ENCODE measurements around the gene KRT1.

KRT1 gene

DNA sequence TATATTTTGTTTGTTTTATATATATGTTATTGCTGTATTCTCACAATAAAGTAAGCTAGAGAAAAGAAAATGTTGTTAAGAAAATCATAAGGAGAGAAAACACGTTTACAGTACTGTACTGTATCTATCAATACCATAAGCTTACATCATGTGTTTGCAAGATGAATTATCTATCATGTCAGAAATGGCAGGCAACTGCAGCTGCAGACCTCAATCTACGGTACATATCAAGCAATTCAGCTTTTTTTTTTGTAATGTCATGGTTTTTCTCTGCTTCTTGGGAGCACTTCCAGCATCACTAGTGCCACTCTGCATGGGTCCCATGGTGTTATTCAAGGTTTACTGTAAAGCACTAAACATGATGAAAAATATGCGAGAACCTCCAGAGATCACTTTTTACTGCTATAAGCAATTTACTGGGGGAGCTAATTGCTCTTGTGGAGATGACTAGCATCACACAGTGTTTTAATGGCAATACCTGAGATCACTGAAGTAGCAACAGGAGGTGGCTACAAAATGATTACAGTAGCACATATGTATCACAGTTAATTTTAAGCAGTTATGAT lies 19.2 kb downstream of the KRT1 start:
- DNase-seq (ENCODE audit: low read depth) = no peak
- TF ChIP-seq, protein P1, sequence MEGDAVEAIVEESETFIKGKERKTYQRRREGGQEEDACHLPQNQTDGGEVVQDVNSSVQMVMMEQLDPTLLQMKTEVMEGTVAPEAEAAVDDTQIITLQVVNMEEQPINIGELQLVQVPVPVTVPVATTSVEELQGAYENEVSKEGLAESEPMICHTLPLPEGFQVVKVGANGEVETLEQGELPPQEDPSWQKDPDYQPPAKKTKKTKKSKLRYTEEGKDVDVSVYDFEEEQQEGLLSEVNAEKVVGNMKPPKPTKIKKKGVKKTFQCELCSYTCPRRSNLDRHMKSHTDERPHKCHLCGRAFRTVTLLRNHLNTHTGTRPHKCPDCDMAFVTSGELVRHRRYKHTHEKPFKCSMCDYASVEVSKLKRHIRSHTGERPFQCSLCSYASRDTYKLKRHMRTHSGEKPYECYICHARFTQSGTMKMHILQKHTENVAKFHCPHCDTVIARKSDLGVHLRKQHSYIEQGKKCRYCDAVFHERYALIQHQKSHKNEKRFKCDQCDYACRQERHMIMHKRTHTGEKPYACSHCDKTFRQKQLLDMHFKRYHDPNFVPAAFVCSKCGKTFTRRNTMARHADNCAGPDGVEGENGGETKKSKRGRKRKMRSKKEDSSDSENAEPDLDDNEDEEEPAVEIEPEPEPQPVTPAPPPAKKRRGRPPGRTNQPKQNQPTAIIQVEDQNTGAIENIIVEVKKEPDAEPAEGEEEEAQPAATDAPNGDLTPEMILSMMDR (conservative IDR thresholded peaks at IDR 0.05; ENCODE audit: control insufficient read depth, insufficient read depth, low read depth, low read length) = no peak
- no peak overlapping the region for H3K4me3 ChIP-seq (ENCODE audit: control insufficient read depth, low read depth, low read length)

DNA sequence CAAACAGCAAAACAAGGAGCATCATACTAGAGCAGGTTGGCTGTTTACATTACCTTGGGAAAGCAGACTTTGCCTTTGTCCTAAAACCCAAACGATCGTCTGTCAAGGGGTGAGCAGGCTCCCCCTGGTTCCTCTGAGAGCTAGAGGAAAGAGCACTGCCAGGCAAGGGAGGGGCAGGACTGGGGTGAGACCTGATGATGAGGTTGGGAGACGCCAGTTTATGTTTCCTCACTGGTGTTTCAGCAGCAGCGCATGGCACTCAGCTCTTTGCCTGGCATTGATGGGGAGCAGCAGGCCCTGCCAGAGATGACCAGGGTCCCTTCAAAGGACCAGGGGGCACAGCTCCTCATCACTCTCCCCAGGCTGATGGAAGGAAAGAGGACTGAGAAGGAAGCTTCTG lies 20.3 kb downstream of the KRT1 start:
- no peak overlapping the region for H3K4me3 ChIP-seq (ENCODE audit: control insufficient read depth, low read depth, low read length)
- DNase-seq (ENCODE audit: low read depth) = no peak
- TF ChIP-seq, protein P1 (conservative IDR thresholded peaks at IDR 0.05; ENCODE audit: control insufficient read depth, insufficient read depth, low read depth, low read length) = no peak

DNA sequence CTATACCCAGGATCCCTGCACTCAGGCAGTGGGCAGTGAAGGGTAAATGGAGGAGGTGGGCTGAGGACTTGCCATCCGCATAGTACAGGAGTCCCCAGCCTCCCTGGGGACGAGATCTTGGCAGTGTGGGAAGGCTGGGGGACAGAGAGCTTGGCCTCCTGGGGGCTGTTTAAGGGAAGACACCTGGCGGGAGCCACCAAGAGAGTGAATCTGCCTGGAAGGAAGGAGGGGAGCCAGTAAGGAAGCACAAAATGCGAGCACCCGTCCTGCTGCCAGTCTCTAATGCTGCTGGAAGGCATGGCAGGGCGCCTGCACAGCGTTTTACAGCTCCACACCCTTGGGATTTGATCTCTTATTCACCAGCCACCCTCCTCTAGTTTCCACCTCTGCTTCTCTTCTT lies 20.8 kb downstream of the KRT1 start:
- no peak for DNase-seq (ENCODE audit: low read depth)
- TF ChIP-seq, protein P1 (conservative IDR thresholded peaks at IDR 0.05; ENCODE audit: control insufficient read depth, insufficient read depth, low read depth, low read length) = no peak
- no peak overlapping the region for H3K4me3 ChIP-seq (ENCODE audit: control insufficient read depth, low read depth, low read length)

DNA sequence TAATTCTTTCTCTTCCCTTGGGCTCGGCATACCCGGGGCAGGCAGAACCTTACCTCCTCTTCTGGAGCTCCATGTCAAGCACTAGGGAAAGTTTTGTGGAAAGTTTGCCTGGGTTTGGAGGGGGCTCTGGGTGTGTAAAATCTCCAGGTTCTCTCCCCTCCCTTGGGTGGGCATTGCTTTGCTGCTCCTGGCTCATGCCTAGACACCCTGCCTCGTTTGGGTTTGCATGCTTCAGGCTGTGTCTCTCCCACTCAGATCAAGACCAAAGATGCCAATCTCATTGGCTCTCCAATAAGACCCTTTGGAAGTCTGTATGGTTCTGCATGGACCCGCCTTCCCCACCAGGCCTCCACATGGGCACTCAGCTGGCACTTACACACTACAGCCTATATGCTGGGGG lies 22.0 kb downstream of the KRT1 start:
- TF ChIP-seq, protein P1 (conservative IDR thresholded peaks at IDR 0.05; ENCODE audit: control insufficient read depth, insufficient read depth, low read depth, low read length) = no peak
- no peak for DNase-seq (ENCODE audit: low read depth)
- no peak overlapping the region for H3K4me3 ChIP-seq (ENCODE audit: control insufficient read depth, low read depth, low read length)

DNA sequence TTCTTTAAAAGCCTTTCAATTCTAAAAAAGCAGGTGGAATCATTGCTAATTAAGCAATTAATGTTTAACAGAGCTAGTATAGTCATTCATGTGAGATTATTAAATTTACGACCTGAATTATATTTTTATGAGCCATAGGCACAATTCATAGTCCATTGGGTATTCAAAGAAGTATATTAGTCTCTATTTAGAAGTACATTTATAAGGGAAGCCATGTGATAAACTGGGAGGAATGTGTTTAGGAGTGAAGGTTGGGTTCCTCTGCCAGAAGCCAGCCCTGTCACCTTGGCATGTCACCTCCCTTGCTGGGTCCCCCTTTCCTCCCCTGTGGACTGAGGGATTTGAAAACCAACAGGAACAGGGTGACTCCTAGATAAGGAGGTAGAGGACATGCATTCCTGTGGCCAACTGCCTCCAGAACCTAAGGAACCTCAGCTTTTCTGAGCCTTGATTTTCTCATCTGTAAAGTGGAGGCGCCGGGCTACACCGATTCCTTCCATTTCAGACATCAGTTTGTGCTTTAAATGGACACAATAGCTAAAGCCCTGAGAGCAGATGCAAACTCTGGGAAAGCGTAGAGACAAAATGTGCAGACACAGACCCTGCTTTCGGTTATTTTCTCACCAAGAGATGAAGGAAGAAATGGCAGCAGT lies 22.8 kb downstream of the KRT1 start:
- no peak overlapping the region for H3K4me3 ChIP-seq (ENCODE audit: control insufficient read depth, low read depth, low read length)
- TF ChIP-seq, protein P1 (conservative IDR thresholded peaks at IDR 0.05; ENCODE audit: control insufficient read depth, insufficient read depth, low read depth, low read length) = no peak
- no peak for DNase-seq (ENCODE audit: low read depth)

DNA sequence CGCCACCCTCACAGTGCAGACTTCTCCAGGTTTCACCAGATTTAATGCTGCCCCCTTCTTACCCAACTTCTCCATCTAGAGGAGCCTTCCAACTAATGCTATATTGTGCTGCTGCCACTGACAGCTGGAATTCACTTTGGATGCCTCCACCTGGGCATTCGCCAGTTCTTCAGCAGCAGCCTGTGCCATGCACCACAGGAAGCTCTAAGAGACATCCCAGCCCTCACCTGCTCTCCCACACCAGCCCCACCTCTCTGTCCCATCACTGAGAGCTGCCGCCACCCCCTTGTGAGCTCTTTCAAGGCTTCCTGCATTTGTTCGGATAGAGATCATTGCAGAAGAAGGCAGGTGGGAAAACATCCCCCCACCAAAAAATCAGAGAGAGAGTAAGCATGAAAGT lies 23.6 kb downstream of the KRT1 start:
- no peak for DNase-seq (ENCODE audit: low read depth)
- TF ChIP-seq, protein P1 (conservative IDR thresholded peaks at IDR 0.05; ENCODE audit: control insufficient read depth, insufficient read depth, low read depth, low read length) = no peak
- H3K4me3 ChIP-seq (ENCODE audit: control insufficient read depth, low read depth, low read length) = no peak overlapping the region
